HPDE6-E6E7 (cell line): Measurements from ENCODE around the gene GPC3.

Experiments used
- DNase-seq: peaks from one replicate; pipeline ENCODE4 v3.0.0; 2011; ENCODE audit warnings: missing footprints; ENCODE audit errors: extremely low spot score

The GPC3 gene

GRCh38 chrX:133523081-133523487 lies 462.3 kb downstream of the GPC3 start:
- no peak for DNase-seq

GRCh38 chrX:133516686-133517085 lies 468.7 kb downstream of the GPC3 start:
- DNase-seq = no peak

- no peak for DNase-seq
Observed at GRCh38 chrX:133514486-133514885, 470.9 kb downstream of the GPC3 start.

- DNase-seq = no peak
Observed at GRCh38 chrX:133513123-133513522, 472.3 kb downstream of the GPC3 start.

GRCh38 chrX:133511041-133511440 lies 474.4 kb downstream of the GPC3 start:
- DNase-seq = no peak

DNA sequence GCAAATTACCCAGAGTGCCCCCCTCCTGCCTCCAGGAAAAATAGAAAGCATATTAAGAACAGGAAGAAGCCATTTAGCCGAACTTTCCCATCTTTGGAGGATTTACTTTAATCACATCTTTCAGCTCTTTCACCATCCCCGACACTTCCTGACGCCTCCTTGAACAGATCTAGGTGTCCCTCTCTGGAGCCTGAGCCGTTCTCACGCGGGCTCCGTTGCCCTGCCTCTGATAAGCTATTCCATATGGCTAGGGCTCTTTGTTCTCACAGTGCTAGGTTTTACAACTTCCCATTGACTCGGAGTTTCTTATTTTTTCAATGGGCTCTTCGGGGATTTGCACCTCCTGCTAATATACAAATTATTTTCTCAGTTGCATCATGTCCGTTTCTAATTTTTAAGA lies 488.0 kb downstream of the GPC3 start:
- no peak for DNase-seq

DNA sequence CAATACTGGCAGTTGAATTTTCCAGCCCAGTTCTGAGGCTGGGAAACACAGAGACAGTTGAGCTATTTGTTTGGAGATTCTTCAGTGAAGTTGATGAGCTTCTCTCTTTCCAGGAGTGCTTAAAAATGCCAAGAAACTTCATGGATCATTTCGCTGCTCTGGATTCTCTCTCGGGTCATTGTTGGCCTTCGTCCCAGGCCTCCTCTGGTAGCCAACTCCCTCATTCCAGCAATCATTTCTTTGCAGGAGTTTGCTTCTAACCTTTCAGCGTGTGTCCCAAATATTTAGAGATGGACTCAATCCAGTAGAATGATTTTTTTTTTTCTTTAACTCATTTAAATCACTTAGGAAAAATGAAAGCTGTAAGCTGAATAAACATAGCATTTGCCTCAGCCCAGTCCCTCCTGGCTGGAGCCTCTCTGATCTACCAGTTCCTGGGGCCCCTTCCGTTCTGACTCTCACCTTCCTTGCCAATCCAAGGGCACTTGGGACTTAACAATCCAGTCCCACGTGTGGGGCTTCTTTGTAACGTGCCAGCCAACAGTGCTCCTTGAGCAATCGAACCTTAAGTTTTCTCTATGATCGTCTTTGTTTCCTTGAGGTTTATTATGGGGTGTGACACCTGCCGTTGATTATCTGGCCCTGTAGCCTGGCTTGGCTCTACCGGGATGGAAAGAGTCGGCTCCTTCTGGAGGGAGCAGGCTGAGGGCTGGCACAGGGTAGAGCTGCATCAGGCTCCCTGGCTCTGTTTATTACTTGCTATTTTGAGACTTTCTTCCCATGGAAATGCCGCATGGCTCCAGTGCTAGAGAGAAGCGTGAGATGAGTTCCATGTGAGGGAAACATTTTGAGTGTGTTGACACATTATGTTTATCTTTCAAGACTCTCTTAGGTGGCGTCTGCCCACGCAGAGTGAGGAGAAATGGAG lies 489.7 kb downstream of the GPC3 start:
- no peak for DNase-seq

DNA sequence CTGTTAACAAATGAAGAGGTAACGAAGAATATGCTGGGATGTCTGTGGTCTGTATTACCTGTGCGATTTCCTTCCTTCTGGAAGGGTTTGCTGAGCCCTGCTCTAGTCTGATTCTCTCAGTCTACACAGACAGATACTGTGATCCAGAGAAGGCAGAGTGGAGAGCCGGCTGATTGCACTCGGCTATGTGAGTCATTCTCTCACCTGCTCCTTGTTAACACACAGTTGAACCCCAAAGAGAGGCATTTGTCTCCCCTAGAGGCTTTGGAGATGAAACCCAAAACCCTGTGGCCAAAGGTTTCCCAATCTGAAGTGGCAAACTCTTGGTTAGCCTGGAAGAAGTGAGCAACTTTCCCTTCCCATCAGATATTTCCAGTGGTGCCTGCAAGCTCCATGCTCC lies 492.0 kb downstream of the GPC3 start:
- DNase-seq = no peak

DNA sequence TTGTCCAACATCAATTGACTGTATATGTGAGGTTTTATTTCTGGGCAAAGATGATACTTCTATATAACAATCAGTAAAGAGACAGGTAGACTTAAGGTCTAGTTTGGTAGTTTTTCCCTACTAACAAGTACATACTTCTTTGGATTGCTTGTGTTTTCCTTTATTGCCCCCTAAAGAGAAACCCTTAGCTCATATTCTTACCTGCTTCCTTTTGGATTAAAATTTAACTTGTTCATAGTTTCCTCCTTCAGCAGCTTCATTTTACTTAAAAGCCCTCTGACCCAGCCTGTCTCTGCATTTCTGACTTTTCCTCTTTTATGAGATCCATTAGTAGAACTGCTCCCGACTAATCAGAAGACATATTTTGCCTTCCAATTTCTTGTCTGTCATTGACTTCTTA lies 494.4 kb downstream of the GPC3 start:
- no peak for DNase-seq
